HG03196 (cell line): ENCODE measurements around the gene ASXL3.

ENCODE experiments used
- ATAC-seq: cut with Tn5 transposase; IDR thresholded peaks from one replicate; pipeline ENCODE4 v1.9.1; 2021; ENCODE audit not compliant: unreplicated experiment

The ASXL3 gene

DNA sequence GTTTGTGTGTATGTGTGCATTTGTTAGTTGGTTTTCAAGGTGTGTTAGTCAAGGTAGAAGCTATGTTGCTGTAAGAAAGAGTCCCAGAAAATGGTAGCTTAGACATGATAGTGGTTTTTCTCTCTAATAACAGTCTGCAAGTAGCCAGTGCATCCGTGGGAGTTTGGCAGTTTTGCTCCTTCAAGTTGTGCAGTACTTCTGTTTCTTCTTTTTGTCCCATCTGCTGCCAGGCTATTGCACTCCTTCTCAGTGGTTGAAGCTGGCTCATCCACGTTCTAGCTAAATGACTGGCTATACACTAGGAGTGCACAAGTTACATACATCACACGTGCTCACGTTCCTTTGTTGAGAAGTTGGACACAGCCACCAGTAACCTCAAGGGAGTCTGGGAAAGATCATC lies 134.7 kb downstream of the ASXL3 start:
- no peak for ATAC-seq

DNA sequence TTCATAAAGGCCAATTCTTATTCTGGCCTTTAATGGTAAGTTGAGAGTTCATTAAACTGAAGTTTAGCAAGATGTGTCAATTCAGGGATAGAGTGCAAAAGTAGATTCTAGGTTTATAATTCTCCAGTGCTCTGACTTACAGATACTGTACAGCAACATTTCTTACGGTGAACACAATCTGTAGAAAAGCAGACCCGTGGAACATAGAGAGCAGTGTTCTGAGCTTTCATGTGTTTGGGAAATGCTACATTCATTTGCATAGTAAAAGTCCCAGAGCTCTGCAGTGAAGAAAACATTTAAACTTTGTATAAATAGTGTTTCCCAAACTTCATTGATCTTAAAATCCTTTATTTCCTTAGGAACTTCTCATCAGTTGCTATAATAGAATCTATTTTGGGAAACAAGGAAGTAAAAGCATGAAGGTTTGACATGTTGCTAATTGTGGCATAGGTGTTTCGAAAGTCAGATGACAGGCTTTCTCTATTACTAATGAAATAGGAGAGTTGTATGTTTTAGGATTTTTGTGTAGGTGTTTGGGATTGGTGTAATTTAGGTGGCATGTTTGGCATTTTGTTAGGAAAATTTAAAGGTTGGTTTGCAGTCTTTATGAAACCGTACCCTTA lies 138.2 kb downstream of the ASXL3 start:
- ATAC-seq = no peak

DNA sequence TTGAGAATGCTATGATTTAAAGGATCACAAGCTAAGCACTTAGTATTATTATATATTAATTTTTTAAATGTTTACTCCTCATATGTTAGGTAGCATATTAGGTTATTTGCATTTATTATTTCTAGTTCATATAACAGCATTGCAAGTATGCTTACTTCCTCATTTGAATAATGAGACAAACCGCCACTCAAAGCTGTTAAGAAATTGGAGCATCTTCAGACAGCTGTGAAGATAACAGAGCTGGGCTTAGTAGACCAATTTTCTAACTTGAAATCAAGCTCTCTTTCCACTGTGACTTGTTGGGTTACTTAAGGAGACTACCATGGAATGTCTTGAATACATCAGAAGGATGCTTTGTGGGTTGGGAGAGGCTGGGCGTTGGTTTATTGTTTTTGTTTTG lies 139.3 kb downstream of the ASXL3 start:
- ATAC-seq = no peak

GRCh38 chr18:33720133-33720532 lies 142.1 kb downstream of the ASXL3 start:
- ATAC-seq = no peak

DNA sequence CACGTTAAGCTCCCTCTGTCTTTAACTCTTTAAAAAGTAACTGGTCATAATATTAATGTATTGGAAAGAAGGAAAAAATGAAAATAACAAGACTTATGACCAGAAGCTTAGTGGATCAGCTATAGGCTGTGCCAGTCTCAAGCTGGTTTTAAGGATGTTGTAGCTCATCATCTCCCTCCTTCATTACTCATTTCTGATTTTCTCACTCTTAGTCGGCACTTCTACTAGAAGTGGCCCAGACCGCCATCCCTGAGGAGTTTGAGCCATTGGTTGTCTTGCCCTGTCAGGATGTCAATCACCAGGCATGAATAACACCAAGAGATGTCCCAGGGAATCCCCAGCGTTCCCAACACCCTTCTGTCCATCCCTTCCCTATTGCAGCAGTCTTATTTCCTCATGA lies 151.5 kb downstream of the ASXL3 start:
- no peak for ATAC-seq

GRCh38 chr18:33733376-33733775 lies 155.4 kb downstream of the ASXL3 start:
- ATAC-seq = no peak

DNA sequence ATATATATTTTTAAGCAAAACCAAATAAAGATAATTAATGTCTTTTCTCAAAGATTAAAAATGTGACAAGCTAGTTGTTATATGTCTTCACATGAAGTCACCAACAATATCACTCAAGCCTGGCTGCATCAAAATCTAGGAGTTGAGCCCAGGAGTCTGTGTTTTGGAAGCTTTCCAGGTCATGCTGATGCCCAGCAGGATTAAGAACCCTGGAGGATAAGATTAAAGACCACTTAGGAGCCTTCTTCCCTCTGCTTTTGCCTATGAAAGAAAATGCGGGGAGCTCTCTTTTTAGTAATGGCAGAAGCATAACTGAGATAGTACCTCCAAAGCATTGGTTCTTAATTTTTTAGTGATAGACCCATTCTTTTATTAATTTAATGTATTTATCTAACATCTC lies 157.4 kb downstream of the ASXL3 start:
- ATAC-seq = no peak

- ATAC-seq = no peak
These were observed 163.7 kb downstream of the ASXL3 start for GRCh38 chr18:33741760-33742159.

- no peak for ATAC-seq
These were observed 166.1 kb downstream of the ASXL3 start for GRCh38 chr18:33744032-33744697.

DNA sequence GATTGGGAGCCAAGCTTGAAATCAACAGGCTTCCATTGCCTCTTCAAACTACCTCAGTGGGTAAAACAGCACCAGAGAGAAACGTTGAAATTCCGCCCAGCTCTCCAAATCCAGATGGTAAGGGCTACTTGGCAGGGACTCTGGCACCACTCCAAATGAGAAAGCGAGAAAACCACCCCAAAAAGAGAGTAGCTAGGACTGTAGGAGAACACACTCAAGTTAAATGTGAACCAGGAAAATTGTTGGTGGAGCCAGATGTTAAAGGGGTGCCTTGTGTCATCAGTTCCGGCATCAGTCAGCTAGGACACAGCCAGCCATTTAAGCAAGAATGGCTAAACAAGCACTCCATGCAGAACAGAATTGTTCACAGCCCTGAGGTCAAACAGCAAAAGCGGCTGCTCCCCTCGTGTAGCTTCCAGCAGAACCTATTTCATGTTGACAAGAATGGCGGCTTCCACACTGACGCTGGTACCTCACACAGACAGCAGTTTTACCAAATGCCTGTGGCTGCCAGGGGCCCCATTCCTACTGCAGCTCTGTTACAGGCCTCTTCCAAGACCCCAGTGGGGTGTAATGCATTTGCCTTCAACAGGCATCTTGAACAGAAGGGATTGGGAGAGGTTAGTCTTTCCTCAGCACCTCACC lies 167.3 kb downstream of the ASXL3 start:
- ATAC-seq = no peak

DNA sequence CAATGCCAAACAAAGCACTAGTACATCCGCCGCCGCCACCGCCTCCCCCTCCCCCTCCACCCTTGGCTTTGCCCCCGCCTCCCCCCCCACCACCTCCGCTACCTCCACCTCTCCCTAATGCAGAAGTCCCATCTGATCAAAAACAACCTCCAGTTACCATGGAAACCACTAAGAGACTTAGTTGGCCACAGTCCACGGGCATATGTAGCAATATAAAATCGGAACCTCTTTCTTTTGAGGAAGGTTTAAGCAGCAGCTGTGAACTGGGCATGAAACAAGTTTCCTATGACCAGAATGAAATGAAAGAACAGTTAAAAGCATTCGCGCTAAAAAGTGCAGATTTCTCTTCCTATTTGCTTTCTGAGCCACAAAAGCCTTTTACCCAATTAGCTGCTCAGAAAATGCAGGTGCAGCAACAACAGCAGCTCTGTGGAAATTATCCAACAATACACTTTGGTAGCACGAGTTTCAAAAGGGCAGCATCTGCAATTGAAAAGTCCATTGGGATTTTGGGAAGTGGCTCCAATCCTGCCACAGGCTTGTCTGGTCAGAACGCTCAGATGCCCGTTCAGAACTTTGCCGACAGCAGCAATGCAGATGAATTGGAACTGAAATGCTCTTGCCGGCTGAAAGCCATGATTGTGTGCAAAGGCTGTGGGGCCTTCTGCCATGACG lies 168.0 kb downstream of the ASXL3 start:
- no peak for ATAC-seq

- no peak for ATAC-seq
These were observed 171.8 kb downstream of the ASXL3 start for GRCh38 chr18:33749834-33750233.

DNA sequence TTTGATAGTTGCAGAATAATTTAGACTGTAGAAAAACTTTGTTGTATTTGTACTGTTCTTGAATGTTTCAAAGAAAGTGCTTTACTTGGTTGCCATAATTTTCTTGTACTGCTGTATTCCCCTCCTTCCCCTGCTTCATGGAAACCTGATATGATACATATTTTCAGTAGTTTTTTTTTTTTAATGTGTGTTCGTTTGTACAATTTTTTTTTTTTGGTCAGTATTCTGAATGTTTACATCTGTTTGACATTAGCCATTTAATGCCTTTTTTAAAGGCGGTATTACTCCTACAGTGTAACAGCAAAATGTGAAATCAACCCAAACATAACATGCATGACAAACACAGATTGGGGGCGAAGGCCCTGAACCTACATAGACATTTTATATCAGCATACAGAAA lies 172.3 kb downstream of the ASXL3 start:
- no peak for ATAC-seq

GRCh38 chr18:33751613-33752221 lies 173.7 kb downstream of the ASXL3 start:
- ATAC-seq = no peak

GRCh38 chr18:33755391-33755790 lies 177.4 kb downstream of the ASXL3 start:
- ATAC-seq = no peak

DNA sequence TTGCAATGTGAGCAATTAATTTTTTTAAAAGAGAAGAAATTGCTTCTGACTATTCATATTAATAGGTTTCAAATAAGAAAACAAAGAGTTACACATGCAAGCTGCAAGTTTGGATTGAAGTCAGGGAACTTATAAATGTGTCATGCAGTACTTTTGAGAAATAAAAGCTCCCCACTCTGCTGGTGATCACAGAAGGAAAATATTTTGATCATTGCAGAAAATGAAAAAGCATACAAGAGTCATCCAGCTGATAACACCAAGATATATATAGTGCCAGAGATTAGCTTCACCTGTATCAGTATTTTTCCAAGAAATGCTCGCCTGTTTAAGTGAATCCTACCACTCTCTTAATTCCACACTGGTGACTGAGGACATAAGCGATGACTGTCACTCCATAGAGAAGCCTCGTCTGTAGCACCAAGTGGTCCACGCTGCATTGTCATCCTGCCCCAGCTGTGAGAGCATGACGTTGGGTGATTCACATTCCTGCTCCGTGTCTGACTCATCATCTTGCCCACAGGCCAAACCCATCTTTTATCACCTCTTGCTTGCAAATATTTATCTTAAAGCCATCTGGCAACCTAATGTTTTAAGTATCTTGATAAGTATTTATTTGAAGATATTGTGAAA lies 178.0 kb downstream of the ASXL3 start:
- ATAC-seq = no peak

- ATAC-seq = no peak
These were observed 179.0 kb downstream of the ASXL3 start for GRCh38 chr18:33757037-33757436.

GRCh38 chr18:33761363-33761762 lies 183.3 kb downstream of the ASXL3 start:
- no peak for ATAC-seq

GRCh38 chr18:33781429-33781828 lies 203.4 kb downstream of the ASXL3 start:
- ATAC-seq = no peak
